Kidney (tissue), 14 donors: Measurements from ENCODE around the gene EGFR. TPM values are rescaled to one million over a fixed set of nuclear protein-coding genes. Genes with fewer than 3 reads are reported as not detected.
A peak's percentile ranks its signal among the peaks of the same experiment; 100 is the strongest.

Experiments
- DNase-seq, 5 donors: peaks; one replicate each; pipeline ENCODE4 v3.0.0-alpha.2; 2013 to 2020
- FAIRE-seq: peaks from 2 replicates; lab custom pipeline; 2012; peaks lifted over from hg19 to GRCh38; lab: Jason Lieb, UNC
- H3K27ac ChIP-seq, 2 donors: one replicate each; pipeline ENCODE4 v1.7.0; 2013; ENCODE audit warnings: low read depth in 2 of 2, low read length in 2 of 2, inconsistent platforms in 1 of 2
- H3K27me3 ChIP-seq: one replicate; pipeline ENCODE4 v1.7.1; 2013; ENCODE audit warnings: low read length, inconsistent platforms; ENCODE audit not compliant: control insufficient read depth, insufficient read depth
- H3K36me3 ChIP-seq, 3 donors: one replicate each; pipeline versions ENCODE4 v1.7.0 to v1.7.1; 2013; ENCODE audit warnings: low read length in 3 of 3, control low read depth in 1 of 3, inconsistent platforms in 1 of 3; ENCODE audit not compliant: insufficient read depth in 3 of 3, control insufficient read depth in 2 of 3
- H3K4me1 ChIP-seq, 3 donors: one replicate each; pipeline versions ENCODE4 v1.7.0 to v1.7.1; 2013; ENCODE audit warnings: low read length in 3 of 3, inconsistent platforms in 1 of 3, low read depth in 1 of 3; ENCODE audit not compliant: control insufficient read depth in 2 of 3, insufficient read depth in 2 of 3
- H3K4me3 ChIP-seq, 3 donors: one replicate each; pipeline versions ENCODE4 v1.7.0 to v1.8.1; 2013; ENCODE audit warnings: low read length in 3 of 3, control low read depth in 1 of 3, inconsistent platforms in 1 of 3
- H3K9ac ChIP-seq, 3 donors: one replicate each; pipeline versions ENCODE4 v1.7.0 to v1.7.1; 2013; ENCODE audit warnings: low read length in 3 of 3, control low read depth in 1 of 3, inconsistent platforms in 1 of 3
- H3K9me3 ChIP-seq, 3 donors: one replicate each; pipeline versions ENCODE4 v1.7.0 to v1.7.1; 2013; ENCODE audit warnings: low read length in 3 of 3, control low read depth in 1 of 3, inconsistent platforms in 1 of 3; ENCODE audit not compliant: control insufficient read depth in 2 of 3, insufficient read depth in 1 of 3
- CTCF ChIP-seq: IDR thresholded peaks from 3 replicates; pipeline ENCODE4 v1.5.1; 2012; ENCODE audit warnings: mild to moderate bottlenecking, moderate library complexity, borderline replicate concordance; ENCODE audit not compliant: insufficient read depth; ENCODE audit errors: extremely low read depth
- intact Hi-C: fragments of 100-400 bp; cut with DNase I; formaldehyde crosslinking; loops from one replicate; pipeline ENCODE4 v1.11.1; 2022
- polyA plus RNA-seq: library from polyadenylated mRNA; stranded (reverse); fragments of 350-450 nt; fragmentation: Illumina TruSeq; extraction: RNeasy Lipid Tissue Mini Kit (QIAGEN cat#74804); gene quantifications from one replicate; pipeline ENCODE4 v1.2.3, GENCODE V29; 2014; ENCODE audit warnings: low read depth, low replicate concordance; ENCODE audit not compliant: insufficient read depth
- total RNA-seq: library from RNA; stranded (reverse); fragmentation: NEBNext Ultra II Directional; extraction: Animal tissue kit (Norgen Biotek cat#: 25700); gene quantifications from one replicate; pipeline ENCODE4 v1.2.1, GENCODE V29; 2021
- donor health status: control.
- donor health status: control.
- donor health status: control.
- donor health status: control.
- donor health status: control.
- donor health status: DM: yes; HTN: yes; CAD: no.
- donor health status: Normal renal cell carcinoma (clear cell type).

Gene EGFR
- total and polyA plus RNA-seq, 2 donors from 2014 or later = 5.9 to 61.3 TPM

- Histone ChIP-seq H3K27ac (no peak overlapping the region), H3K4me3 (no peak overlapping the region), H3K36me3 (no peaks in the 10 kb centered on the region), H3K4me1 (peaks cover 3 to 4% (median 4%) of the 10 kb centered on the region in 3 donors), H3K27me3 (no peaks in the 10 kb centered on the region), H3K9me3 (no peaks in the 10 kb centered on the region), H3K9ac (no peak overlapping the region)
- no peak for FAIRE-seq
- no peak for TF ChIP-seq CTCF
- no peak for DNase-seq
- intact Hi-C loops = no loop called here
Measured at GRCh38 chr7:55036950-55037736, 18.3 kb downstream of the EGFR start.

- no peak for TF ChIP-seq CTCF
- intact Hi-C loops = no loop called here
- Histone ChIP-seq H3K9me3 (no peaks in the 10 kb centered on the region), H3K4me1 (peaks cover 0 to 20% (median 8%) of the 10 kb centered on the region in 3 donors), H3K9ac (no peak overlapping the region), H3K27me3 (no peaks in the 10 kb centered on the region), H3K4me3 (no peak overlapping the region), H3K27ac (peak overlapping the region in 1 of 2 donors; percentile 63), H3K36me3 (no peaks in the 10 kb centered on the region)
- FAIRE-seq (no peak), DNase-seq (peak in 2 of 5 donors; percentile 44 to 60)
Measured at GRCh38 chr7:55043691-55044370, 25.0 kb downstream of the EGFR start.

DNA sequence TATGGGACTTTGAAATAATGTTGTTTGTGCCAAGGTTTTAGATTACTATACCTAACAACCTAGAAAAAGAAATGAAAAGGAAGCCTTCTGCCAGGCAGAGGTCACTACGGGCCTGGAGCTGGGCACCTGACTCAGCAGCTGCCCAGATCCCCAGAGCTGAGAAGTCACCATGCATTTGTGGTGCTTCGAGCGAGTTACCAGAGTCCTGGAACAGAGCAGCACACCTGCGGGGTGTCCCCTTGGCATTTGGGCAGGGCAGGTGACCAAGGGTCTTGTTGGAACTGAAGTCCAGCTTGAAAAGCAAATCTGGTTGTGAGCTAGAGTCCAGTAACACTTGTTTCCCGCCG lies 25.5 kb downstream of the EGFR start:
- FAIRE-seq (no peak), DNase-seq (no peak)
- H3K4me1 ChIP-seq = peaks cover 0 to 20% (median 8%) of the 10 kb centered on the region in 3 donors
- no peak for TF ChIP-seq CTCF
- H3K9ac ChIP-seq = no peak overlapping the region
- peak overlapping the region; percentile 0 to 63 for H3K27ac ChIP-seq
- H3K4me3 ChIP-seq = no peak overlapping the region
- intact Hi-C loops = no loop called here
- H3K27me3 ChIP-seq = no peaks in the 10 kb centered on the region
- H3K9me3 ChIP-seq = no peaks in the 10 kb centered on the region
- no peaks in the 10 kb centered on the region for H3K36me3 ChIP-seq
